AG09319 (cell line): ENCODE measurements around the gene VAV1.

Source experiments
- DNase-seq: peaks from one replicate; pipeline ENCODE4 v3.0.0-alpha.2; 2010; ENCODE audit warnings: low read depth; ENCODE audit errors: extremely low read depth
- CTCF ChIP-seq: IDR thresholded peaks from 2 replicates; pipeline ENCODE4 v1.5.1; 2011; ENCODE audit warnings: low read depth, mild to moderate bottlenecking, inconsistent platforms, low read length, moderate library complexity

Gene VAV1

GRCh38 chr19:6729573-6730152 is 42.8 kb upstream of the VAV1 start:
- DNase-seq, result no peak
- TF ChIP-seq CTCF, result no peak

- no peak for DNase-seq
- TF ChIP-seq CTCF, result no peak
Observed at GRCh38 chr19:6730153-6730804, 42.2 kb upstream of the VAV1 start.

- DNase-seq, result no peak
Observed at GRCh38 chr19:6730941-6731670, 41.4 kb upstream of the VAV1 start.

GRCh38 chr19:6731822-6732221 is 40.7 kb upstream of the VAV1 start:
- TF ChIP-seq CTCF, result no peak

More at GRCh38 chr19:6730941-6731670, 41.4 kb upstream of the VAV1 start:
- no peak for TF ChIP-seq CTCF

GRCh38 chr19:6732803-6733337 is 39.6 kb upstream of the VAV1 start:
- no peak for TF ChIP-seq CTCF
- DNase-seq, result no peak

More at GRCh38 chr19:6731822-6732221, 40.7 kb upstream of the VAV1 start:
- DNase-seq, result no peak

GRCh38 chr19:6733338-6734095 is 39.0 kb upstream of the VAV1 start:
- TF ChIP-seq CTCF, result peak; percentile 24
- no peak for DNase-seq
